ENCODE measurements around the gene SLC4A1AP. TPM values are rescaled to one million over a fixed set of nuclear protein-coding genes. Genes with fewer than 3 reads are reported as not detected.
A peak's percentile ranks its signal among the peaks of the same experiment; 100 is the strongest.

SLC4A1AP gene
- total and polyA plus RNA-seq, 2 donors from 2014 or later = 19.1 to 20.9 TPM

DNA sequence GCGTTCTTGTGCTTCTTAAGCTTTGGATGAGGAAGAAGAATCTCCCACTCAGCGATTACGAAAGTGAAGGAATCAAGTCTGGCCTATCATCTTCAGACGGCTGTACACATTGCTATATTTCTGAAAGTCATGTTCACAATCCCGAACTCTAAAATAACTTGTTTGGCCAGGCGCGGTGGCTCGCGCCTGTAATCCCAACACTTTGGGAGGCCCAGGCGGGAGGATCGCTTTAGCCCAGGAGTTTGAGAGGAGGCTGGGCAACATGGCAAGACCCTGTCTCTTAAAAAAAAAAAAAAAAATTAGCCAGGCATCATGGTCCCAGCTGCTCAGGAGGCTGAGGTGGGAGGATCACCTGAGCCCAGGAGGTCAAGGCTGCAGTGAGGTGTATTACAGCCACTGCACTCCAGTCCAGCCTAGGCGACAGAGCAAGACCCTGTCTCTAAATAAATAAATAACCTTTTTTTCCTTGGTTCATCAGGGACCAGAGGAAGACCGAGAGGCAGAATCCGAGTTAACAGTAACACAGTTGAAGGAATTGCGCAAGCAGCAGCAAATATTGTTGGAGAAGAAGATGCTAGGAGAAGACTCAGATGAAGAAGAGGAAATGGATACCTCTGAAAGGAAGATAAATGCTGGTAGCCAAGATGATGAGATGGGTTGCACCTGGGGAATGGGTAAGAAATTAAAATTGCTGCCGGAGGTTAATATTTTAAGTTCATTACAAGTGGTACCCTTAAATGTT, 1.1 kb downstream of the SLC4A1AP start:
- Histone ChIP-seq H3K27ac (ENCODE audit: low read depth in 2 of 2, low read length in 2 of 2) (no peak overlapping the region), H3K9ac (ENCODE audit: low read length in 3 of 3) (peak overlapping the region; percentile 70 to 100 (median 78)), H3K9me3 (ENCODE audit: control insufficient read depth in 2 of 3, insufficient read depth in 1 of 3, low read length in 3 of 3) (no peaks in the 10 kb centered on the region), H3K4me3 (ENCODE audit: low read length in 3 of 3) (peak overlapping the region; percentile 97 to 100 (median 100)), H3K4me1 (ENCODE audit: control insufficient read depth in 2 of 3, insufficient read depth in 2 of 3, low read depth in 1 of 3, low read length in 3 of 3) (peaks cover 3 to 12% (median 12%) of the 10 kb centered on the region in 3 donors), H3K36me3 (ENCODE audit: control insufficient read depth in 2 of 3, insufficient read depth in 3 of 3, low read length in 3 of 3) (peaks cover 4 to 20% (median 13%) of the 10 kb centered on the region in 3 donors), H3K27me3 (ENCODE audit: control insufficient read depth, insufficient read depth, low read length) (no peaks in the 10 kb centered on the region)
- intact Hi-C loops (cut with DNase I) = no loop called here
- TF ChIP-seq, protein P1, sequence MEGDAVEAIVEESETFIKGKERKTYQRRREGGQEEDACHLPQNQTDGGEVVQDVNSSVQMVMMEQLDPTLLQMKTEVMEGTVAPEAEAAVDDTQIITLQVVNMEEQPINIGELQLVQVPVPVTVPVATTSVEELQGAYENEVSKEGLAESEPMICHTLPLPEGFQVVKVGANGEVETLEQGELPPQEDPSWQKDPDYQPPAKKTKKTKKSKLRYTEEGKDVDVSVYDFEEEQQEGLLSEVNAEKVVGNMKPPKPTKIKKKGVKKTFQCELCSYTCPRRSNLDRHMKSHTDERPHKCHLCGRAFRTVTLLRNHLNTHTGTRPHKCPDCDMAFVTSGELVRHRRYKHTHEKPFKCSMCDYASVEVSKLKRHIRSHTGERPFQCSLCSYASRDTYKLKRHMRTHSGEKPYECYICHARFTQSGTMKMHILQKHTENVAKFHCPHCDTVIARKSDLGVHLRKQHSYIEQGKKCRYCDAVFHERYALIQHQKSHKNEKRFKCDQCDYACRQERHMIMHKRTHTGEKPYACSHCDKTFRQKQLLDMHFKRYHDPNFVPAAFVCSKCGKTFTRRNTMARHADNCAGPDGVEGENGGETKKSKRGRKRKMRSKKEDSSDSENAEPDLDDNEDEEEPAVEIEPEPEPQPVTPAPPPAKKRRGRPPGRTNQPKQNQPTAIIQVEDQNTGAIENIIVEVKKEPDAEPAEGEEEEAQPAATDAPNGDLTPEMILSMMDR (IDR thresholded peaks at IDR 0.05; ENCODE audit: borderline replicate concordance, extremely low read depth, insufficient read depth) = no peak
- DNase-seq (no peak), FAIRE-seq (no peak)

DNA sequence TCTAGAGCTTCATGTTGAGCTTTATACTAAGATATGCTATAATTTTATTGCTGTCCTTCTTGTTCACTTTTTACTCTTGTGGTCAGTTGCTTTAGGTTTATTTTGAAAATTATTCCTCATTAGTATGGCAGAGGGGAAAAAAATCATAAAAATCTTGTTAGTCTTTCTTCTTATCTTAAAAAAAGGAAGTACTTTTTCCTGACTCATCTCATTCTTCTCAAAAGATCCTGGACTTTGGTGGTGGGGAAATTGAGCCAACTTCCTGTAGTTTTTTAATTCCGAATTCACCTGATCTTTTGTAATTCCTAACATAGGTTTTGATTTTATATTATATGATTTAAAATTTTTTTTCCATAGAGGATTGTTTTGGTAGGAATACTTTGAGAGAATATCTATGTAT, 3.8 kb downstream of the SLC4A1AP start:
- peaks cover 3 to 10% (median 10%) of the 10 kb centered on the region in 3 donors for H3K4me1 ChIP-seq (ENCODE audit: control insufficient read depth in 2 of 3, insufficient read depth in 2 of 3, low read depth in 1 of 3, low read length in 3 of 3)
- no peaks in the 10 kb centered on the region for H3K9me3 ChIP-seq (ENCODE audit: control insufficient read depth in 2 of 3, insufficient read depth in 1 of 3, low read length in 3 of 3)
- no peak for FAIRE-seq
- H3K36me3 ChIP-seq (ENCODE audit: control insufficient read depth in 2 of 3, insufficient read depth in 3 of 3, low read length in 3 of 3) = peaks cover 3 to 15% (median 5%) of the 10 kb centered on the region in 3 donors
- intact Hi-C loops (cut with DNase I) = no loop called here
- no peaks in the 10 kb centered on the region for H3K27me3 ChIP-seq (ENCODE audit: control insufficient read depth, insufficient read depth, low read length)
- H3K27ac ChIP-seq (ENCODE audit: low read depth in 2 of 2, low read length in 2 of 2) = no peak overlapping the region
- TF ChIP-seq, protein P1 (IDR thresholded peaks at IDR 0.05; ENCODE audit: borderline replicate concordance, extremely low read depth, insufficient read depth) = no peak
- no peak for DNase-seq
- no peak overlapping the region for H3K9ac ChIP-seq (ENCODE audit: low read length in 3 of 3)
- H3K4me3 ChIP-seq (ENCODE audit: low read length in 3 of 3) = no peak overlapping the region

DNA sequence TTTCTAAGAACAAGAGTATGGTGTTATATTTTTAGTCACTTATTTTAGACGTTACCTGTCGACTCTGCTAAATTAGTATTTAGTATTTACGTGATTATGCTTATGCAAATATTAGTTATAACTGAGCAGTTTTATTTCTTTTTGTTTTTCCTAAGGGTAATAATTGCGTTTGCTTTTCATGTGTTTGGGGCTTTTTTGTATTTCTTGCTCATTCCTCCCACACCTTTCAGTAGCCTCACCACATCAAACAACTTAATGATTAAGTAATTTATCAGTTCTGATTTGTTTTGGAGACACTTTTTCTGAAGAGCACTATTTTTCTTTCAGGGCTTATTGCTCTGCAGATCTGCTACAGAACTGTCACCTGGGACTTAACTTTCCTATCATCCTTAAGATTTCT, 7.5 kb downstream of the SLC4A1AP start:
- Histone ChIP-seq H3K4me3 (ENCODE audit: low read length in 3 of 3) (no peak overlapping the region), H3K27ac (ENCODE audit: low read depth in 2 of 2, low read length in 2 of 2) (no peak overlapping the region), H3K27me3 (ENCODE audit: control insufficient read depth, insufficient read depth, low read length) (no peaks in the 10 kb centered on the region), H3K4me1 (ENCODE audit: control insufficient read depth in 2 of 3, insufficient read depth in 2 of 3, low read depth in 1 of 3, low read length in 3 of 3) (no peaks in the 10 kb centered on the region), H3K9me3 (ENCODE audit: control insufficient read depth in 2 of 3, insufficient read depth in 1 of 3, low read length in 3 of 3) (no peaks in the 10 kb centered on the region), H3K9ac (ENCODE audit: low read length in 3 of 3) (no peak overlapping the region), H3K36me3 (ENCODE audit: control insufficient read depth in 2 of 3, insufficient read depth in 3 of 3, low read length in 3 of 3) (peaks cover 6 to 34% (median 17%) of the 10 kb centered on the region in 3 donors)
- DNase-seq (no peak), FAIRE-seq (no peak)
- intact Hi-C loops (cut with DNase I) = no loop called here
- TF ChIP-seq, protein P1 (IDR thresholded peaks at IDR 0.05; ENCODE audit: borderline replicate concordance, extremely low read depth, insufficient read depth) = no peak
